AG08395 (cell line): Measurements from ENCODE around the gene CANX.
"Not testable (repeated sequence)": the region's sequence is repeated elsewhere in the genome, so short reads cannot be mapped to it uniquely, and the experiment has no call there.

Source experiments
- DNase-seq: peaks from one replicate; pipeline ENCODE4 v3.0.0; 2012; ENCODE audit warnings: mixed read lengths, low spot score

CANX gene

GRCh38 chr5:179698935-179699615 is at the start of gene CANX:
Gene CANX, plus strand, starts transcription at chr5:179698967. Its CDS starts 6,715 bp downstream, at chr5:179705682.
- DNase-seq: peak; percentile 39

DNA sequence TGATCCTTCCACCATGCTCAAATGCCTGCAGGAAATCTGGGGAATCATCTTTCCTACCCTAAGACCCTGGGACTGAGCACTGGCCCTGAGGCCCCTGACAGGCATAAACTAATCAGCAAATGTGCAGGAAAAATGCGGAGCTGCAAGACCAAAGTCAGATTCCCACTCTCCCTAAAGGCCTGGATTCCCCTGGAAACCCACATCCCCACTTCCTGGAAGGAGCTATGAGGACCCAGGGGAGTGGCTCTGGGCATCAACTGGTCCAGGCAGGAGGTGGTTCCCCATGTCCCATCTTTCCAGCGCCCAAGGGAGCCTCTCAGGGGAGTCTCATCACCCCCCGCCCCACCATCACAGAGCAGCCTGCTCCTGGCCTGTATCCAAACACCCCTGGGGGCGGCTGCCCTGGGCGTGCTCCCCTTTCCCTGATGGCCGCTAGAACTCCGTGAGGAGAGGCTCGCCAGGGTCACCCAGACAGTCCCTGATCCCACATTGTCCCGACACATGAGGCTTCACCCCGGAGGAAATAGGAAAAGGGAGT is 49.5 kb upstream of the CANX start:
- DNase-seq: not testable (repeated sequence)

DNA sequence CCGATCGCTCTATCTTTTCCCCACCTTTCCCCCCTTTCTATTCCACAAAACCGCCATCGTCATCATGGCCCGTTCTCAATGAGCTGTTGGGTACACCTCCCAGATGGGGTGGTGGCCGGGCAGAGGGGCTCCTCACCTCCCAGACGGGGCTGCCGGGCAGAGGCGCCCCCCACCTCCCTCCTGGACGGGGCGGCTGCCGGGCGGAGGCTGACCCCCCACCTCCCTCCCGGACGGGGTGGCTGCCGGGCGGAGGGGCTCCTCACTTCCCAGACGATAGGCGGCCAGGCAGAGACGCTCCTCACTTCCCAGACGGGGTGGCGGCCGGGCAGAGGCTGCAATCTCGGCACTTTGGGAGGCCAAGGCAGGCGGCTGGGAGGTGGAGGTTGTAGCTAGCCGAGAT is 48.5 kb upstream of the CANX start:
- DNase-seq: not testable (repeated sequence)

DNA sequence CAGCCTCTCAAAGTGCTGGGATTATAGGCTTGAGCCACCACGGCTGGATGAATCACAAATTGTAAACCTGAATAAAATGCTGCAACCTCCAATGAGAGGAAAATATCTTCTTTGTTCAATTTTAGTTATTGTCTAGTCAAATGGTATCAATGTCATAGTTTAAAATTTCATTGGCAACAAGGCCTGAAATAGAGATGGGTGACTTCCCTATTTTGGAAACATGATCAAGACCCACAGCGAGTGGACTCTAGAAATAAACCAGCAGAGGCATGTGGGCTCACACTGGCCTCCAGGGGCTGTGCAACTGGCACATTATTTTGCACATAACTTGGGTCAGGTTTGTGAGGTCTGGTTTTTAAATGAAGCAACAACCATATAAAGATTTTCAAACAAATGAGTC is 45.6 kb upstream of the CANX start:
- not testable (repeated sequence) for DNase-seq

GRCh38 chr5:179657302-179658178 is 41.2 kb upstream of the CANX start:
- not testable (repeated sequence) for DNase-seq

DNA sequence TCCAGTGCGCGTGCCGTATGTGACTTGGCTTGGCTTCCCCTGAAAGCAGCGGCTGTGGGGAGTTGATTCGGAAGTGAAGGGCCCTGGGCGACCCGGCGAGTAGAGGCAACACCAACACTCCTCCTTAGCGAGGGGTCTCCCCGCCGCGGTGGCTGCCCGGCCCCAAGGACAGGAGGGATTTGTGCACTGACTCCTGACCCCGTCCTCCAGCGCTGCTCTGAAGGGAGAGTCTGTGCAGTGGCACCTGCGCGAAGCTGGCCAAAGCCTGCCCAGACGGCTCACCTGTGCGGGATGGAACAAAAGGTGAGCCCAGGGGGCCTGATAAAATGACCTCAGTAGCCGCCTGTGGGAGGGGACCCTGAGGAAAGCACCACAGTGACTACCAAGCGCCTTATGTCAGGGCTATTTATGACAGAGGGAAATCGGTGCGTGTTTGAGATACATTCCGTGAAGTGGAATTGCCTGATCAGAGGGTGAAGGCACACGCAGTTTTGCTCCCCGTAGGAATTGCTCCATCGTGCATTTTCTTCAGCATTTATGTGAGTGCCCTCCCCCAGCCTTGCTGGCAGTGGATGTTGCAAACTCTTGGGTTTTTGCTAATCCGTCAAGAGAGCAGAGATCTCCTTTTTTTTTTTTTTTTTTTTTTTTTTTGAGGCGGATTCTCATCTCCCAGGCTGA is 40.4 kb upstream of the CANX start:
- peak; percentile 37 for DNase-seq

DNA sequence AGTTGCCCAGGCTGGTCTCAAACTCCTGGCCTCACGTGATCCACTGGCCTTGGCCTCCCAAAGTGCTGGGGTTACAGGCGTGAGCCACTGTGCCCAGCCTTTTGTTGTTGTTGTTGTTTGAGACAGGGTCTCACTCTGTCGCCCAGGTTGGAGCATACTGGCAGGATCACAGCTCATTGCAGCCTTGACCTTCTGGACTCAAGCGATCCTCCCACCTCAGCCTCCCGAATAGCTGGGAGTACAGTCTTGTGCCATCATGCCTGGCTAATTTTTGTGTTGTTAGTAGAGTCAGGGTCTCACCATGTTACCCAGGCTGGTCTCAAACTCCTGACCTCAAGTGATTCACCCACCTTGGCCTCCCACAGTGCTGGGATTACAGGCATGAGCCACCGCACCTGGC is 37.1 kb upstream of the CANX start:
- DNase-seq: not testable (repeated sequence)

DNA sequence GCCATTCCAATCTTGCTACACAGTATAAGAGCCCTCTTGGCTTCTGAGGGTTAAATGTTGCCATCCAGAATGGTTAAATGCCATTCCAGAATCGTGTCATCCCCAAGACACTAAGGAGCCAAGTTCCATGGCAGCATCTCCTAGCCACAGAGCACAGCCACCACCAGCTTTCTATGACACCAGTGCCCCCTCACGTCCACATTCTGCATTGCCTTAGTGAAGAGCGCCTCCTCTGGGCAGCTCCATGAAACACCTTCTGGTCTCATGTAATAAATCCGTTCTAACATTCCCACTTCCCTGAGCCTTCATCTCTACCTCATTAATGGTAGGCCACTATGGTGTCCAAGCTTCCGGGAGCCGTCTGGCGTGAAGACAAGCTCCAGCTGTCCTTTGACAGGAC is 30.4 kb upstream of the CANX start:
- DNase-seq: peak; percentile 69

DNA sequence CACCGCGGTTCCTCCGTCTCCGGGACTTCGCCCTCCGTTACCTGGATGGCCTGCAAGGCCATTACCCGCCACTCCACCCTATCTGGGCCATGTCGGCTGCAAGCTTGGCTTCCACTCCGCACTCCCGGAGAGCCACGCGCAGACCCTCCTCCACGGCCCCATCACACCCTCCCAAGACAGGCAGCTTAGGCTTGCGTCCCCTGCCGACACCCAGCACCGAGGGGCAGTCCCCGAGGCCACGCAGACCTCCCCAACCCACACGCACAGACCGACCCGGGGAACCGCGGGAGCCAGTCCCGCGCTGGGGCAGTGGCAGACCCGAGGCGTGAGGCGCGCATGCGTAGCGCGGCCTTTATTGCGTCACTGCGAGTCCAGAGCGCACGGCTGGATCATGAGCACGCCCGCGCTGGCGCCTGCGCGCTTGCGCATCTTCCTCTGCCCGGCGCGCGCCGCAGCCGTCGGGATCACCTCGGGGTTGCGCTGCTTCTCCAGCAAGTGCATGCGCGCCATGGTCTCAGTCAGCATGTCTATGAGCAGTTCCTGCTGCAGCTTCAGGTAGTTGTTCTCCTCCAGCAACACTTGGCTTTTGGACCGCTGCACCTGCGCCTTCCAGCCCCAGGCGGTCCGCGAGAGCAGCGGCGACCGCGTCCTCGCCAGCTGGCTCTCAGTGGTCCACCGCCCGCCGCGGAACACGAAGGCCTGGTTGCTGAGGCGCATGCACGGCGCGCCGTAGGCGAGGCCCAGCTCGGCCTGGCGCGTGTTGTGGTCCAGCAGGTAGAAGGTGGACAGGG is 20.3 kb upstream of the CANX start:
- DNase-seq: peak; percentile 98

- no peak for DNase-seq
Measured at GRCh38 chr5:179679014-179679674, 19.6 kb upstream of the CANX start.

GRCh38 chr5:179680014-179680779 is 18.6 kb upstream of the CANX start:
- DNase-seq: no peak

GRCh38 chr5:179680780-179681401 is 17.9 kb upstream of the CANX start, which contains the start of gene CBY3:
Gene CBY3, minus strand, starts transcription at chr5:179681034. Its CDS starts 116 bp downstream, at chr5:179680918.
- DNase-seq: peak; percentile 21

- not testable (repeated sequence) for DNase-seq
Measured at GRCh38 chr5:179689212-179689611, 9.6 kb upstream of the CANX start.

- no peak for DNase-seq
Measured at GRCh38 chr5:179694561-179694960, 4.2 kb upstream of the CANX start.

GRCh38 chr5:179696603-179697002 is 2.2 kb upstream of the CANX start:
- no peak for DNase-seq

DNA sequence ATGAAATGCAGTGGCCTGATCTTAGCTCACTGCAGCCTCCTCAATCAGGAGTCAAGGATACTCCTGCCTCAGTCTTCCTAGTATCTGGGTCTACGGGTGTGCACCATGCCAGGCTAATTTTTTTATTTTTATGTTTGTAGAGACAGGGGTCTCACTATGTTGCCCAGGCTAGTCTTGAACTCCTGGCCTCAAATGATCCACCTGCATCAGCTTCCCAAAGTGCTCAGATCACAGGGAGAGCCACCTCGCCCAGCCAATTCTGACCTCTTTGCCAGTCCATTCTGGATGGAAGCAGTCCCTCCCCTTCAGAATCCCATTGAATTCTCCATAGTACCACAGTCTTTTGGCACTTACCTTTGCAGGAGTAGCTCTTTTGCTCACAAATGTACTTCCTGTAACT is 1.7 kb upstream of the CANX start:
- DNase-seq: no peak

- DNase-seq: not testable (repeated sequence)
Measured at GRCh38 chr5:179697543-179697942, 1.2 kb upstream of the CANX start.

DNA sequence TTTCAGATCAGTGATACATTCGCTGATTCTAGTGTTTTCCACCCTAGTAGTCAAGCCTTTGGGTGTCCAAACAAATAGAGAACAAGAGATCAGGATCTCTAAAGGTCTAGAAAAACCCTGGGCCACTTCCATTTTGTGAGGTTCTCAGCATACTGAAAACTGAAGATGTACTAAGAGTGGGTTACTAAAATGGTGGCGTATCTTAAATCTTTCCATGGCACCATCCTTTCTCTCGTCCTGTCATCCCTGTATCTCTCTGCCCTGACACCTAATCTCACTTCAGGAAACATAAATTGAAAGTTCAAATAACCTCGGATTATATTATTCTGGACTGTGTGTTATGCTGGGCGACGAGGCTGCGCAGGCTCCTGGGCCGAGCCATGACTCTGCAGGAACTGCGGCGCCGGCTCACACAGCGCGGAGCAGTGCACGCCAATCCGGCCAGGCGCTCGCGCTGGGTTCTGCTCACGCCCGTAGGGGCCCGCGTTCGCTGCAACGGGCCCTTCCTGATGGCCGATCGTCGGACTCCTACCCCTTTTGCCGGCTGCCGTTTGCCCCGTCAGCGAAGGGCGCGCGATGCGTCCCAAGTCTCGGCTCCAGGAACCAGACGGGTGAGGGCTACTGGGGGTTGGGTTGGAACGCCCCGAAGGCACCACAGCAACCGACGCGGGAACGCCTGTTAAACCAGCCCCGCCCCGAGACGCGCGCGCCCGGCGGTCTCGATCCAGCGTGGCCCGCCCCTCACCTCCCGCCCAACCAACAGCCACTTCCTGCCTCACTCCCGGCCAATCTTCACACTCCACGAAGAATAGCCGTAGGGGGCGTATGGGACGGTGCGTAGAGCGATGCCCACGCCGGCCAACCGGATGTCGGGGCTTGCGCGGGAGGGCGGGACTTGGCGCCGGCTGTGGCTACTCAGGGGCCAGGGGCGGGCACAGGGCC is 503 bp upstream of the CANX start:
- peak; percentile 100 for DNase-seq
